Activated T-helper 1 cell treated with Interleukin-2 at 50 U/mL for 16 hours (primary cell): ENCODE data around the gene FBLN5.

Experiments
- DNase-seq: peaks from one replicate; pipeline ENCODE4 v3.0.0-alpha.2; 2020; ENCODE audit warnings: low read depth

FBLN5 gene

DNA sequence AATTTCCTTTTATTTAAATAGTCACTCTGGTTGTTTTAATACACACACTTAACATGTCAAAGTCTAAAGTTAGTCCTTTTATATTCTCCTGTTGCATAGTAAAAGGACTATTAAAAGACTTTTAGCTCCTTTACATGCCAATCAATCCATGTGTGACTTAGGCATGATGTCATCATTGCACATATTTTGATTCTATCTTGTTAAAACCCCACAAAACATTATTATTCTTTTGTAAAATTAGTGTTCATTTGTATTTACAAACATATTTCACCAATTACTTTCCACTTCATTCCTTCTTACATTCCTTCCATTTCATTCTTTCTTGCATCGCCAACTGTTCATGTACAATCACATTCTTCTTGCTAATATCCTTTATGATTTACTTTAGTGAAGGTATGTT lies 119.7 kb downstream of the FBLN5 start:
- DNase-seq, result no peak
